Hematopoietic multipotent progenitor cell treated with erythropoietin and hydrocortisone succinate and interleukin-3 and kit ligand, for 6 days (in vitro differentiated cells): Measurements from ENCODE around the gene OTUD3.
"Not testable (repeated sequence)": the region's sequence is repeated elsewhere in the genome, so short reads cannot be mapped to it uniquely, and the experiment has no call there.

Experiments used
- DNase-seq: peaks from one replicate; pipeline ENCODE4 v3.0.0-alpha.2; 2015

The OTUD3 gene, protein sequence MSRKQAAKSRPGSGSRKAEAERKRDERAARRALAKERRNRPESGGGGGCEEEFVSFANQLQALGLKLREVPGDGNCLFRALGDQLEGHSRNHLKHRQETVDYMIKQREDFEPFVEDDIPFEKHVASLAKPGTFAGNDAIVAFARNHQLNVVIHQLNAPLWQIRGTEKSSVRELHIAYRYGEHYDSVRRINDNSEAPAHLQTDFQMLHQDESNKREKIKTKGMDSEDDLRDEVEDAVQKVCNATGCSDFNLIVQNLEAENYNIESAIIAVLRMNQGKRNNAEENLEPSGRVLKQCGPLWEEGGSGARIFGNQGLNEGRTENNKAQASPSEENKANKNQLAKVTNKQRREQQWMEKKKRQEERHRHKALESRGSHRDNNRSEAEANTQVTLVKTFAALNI

DNA sequence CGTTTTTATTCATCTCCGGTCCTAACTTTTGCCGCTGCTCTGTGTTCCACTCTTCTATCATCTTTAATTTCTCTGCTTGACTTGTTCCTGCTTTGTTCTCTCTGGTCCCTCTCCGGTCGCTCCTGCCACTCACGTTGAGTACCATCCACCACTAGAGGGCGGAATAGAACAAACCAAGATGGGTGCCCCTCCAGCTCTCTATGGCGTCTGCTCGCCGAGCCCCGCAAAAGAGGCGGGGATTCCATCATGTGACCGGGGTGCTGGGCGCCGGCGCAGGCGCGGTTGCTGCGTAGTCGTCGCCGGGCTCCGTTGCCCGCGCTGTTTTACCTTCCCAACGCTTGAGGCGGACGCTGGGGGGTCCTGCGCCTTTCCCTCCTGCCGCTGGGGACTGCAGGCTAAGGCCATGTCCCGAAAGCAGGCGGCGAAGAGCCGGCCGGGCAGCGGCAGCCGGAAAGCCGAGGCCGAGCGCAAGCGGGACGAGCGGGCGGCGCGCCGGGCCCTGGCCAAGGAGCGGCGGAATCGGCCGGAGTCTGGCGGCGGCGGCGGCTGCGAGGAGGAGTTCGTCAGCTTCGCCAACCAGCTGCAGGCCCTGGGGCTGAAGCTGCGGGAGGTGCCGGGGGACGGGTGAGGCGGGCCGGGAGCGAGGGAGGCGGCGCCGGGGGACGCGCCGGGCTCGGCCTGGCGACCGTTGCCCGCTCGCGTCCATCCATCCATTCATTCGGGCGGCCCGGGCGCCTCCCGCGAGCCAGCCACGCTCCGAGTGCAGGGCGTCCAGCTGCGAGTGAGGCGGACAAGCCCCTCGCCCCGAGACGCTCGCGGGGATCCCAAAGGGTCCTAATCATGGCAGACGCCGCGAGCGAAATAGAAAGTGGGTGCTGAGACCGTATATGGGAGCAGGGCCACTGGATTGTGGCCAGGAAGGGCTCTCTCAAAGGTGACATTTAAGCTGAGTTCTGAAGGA, at the start of gene OTUD3:
Gene OTUD3, plus strand, starts transcription at position 285 of the 961 bp plus-strand sequence. Its CDS starts 119 bp downstream, at position 404.
- DNase-seq, result peak; percentile 100

DNA sequence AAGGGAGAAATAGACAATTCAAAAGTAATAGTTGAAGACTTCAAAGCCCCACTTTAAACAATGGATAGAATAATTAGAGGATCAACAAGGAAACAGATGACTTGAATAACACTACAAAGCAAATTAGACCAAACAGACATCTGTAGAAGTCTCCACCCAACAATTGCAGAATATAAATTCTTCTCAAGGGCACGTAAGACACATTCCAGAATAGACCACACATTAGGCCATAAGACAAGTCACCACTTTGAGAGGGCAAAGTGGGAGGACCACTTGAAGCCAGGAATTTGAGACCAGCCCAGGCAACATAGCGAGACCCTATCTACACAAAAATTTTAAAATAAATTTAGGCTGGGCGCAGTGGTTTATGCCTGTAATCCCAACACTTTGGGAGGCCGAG, 46.6 kb upstream of the OTUD3 start:
- DNase-seq, result no peak

DNA sequence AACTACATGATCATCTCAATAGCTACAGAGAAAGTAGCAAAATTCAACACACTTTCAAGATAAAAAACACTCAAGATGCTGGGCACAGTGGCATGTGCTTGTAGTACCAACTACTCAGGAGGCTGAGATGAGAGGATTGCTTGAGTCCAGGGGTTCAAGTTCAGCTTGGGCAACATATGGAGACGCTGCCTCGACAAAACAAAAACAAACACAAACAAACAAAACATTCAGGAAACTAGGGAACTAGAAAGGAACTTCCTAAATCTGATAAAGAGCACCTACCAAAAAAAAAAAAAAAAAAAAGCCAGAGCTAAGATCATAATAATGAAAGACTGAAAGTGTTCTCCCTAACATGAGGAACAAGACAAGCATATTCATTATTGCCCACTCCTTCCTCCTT, 44.3 kb upstream of the OTUD3 start:
- DNase-seq, result no peak

DNA sequence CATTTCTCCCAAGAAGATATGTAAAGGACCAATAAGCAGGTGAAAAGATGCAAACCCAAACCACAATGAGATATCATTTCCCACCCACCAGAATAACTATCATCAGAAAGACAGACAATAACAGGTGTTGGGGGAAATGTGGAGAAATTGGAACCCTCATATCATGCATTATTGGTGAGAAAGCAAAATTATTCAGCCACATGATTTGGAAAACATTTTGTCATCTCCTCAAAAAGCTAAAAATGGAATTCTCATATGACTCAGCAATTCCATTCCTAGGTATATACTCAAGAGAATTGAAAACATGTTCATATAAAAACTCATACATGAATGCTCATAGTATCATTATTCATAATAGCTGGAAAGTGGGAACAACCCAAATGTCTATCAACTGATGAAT, 42.0 kb upstream of the OTUD3 start:
- DNase-seq, result no peak

DNA sequence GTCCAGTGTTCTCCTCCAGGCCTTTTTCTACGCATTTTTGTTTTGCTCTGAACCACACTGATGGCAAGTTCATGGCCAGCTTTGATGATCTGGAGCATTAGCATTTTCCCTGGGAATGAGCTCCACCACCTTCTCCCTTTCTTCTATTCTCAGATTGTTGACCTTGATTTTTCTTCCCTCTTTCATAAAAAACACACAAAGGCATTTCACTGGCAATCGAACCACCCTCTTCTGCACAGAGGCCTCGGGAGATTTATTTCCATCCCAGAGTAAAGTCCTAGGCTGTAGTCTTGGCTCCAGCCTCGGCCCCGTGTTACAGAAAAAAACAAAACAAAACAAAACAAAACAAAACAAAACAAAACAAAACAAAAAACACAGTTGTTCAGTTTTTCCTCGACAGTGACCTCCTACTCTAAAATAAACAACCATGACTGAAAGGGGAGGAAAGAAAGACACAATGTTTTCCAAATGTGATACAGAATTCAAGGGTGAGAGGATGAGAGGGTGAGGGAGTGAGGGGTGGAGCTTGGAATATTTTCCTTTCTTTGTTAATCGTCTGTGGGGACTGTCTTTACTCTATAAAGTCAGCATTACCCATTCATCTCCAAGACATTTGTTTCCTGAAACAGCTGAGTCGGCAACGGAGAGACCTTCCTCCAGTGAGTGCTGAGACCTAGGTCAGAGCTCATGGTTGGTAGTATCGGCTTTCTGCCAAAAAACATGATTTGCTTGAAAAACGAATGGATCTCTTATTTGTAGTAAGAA, 37.3 kb upstream of the OTUD3 start:
- DNase-seq, result no peak

DNA sequence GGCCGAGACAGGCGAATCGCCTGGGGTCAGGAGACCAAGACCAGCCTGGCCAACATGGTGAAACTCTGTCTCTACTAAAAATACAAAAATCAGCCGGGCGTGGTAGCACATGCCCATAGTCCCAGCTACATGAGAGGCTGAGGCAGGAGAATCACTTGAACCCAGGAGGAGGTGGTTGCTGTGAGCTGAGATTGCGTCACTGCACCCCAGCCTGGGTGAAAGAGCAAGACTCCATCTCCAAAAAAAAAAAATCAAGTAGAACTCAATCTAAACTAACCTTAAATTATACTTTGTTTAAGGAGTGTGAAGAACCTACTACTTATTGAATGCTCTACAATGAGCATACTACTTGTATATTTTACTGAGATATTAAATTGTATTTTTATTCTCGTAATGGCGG, 36.6 kb upstream of the OTUD3 start:
- no peak for DNase-seq

DNA sequence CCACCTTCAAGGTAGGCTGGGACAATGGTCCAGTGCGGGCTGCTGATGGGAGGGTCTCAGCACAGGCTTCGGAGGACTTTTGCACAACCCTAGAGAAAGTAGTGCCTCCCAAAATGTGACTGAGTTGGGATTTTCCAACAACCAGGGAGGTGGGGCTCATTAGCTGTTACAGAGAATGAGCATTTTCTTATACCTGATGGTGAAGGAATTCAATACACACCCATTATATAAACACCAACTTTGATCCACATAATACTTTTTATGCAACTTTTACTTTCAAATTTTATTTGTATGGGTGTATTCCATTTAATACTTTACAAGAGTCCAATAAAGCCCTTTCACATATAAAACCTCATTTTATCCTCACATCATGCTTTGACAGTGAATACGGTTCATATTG, 35.9 kb upstream of the OTUD3 start:
- DNase-seq, result no peak

DNA sequence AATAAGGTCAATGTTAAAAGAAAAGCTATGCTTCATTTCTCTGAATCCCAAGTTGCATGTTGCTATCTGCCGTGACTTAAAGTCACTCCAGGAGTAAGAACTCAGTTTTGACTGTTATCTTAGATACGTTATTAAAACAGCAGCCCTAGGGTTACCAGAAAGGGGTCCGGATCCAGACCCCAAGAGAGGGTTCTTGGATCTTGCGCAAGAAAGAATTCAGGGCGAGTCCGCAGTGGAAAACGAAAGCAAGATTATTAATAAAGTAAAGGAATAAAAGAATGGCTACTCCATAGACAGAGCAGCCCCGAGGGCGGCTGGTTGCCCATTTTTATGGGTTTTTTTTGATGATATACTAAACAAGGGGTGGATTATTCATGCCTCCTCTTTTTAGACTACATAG, 34.9 kb upstream of the OTUD3 start:
- DNase-seq, result not testable (repeated sequence)

DNA sequence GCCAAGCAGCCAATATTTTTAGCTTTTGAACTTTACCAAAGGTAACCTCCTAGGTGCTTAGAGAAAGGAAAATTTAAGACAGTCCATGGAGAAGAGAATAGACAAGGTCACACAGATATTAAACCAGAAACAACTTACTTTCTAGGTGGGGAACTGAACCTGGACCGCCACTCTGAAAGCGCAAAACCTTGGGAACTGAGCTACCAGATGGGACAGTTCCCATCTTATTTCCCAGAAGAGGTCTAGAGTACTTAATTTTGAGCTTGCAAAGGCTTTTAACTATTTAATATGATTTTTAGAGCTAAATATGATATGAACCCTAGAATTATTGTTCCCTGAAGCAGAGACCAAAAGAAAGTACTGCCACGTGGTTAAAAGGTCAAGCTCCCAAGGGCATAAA, 32.9 kb upstream of the OTUD3 start:
- not testable (repeated sequence) for DNase-seq

DNA sequence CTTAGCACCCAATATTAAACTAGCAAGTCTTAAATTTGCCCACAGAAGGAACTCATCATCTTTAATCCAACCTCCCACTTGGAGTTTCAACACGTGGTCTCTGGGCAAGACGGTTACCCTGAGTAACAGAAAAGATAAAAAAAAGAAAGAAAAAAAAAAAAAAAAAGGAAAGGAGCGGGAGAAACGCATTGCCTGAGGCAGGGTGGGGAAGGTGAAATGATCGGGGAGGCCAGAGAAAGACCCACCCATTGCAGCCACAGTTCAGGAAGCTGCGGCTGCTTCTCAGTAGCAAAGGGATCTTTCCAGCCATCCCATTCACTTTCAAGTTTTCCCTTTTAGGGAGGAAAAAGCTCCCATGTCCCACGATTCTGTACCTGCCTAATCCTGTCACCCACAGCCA, 32.0 kb upstream of the OTUD3 start:
- no peak for DNase-seq

DNA sequence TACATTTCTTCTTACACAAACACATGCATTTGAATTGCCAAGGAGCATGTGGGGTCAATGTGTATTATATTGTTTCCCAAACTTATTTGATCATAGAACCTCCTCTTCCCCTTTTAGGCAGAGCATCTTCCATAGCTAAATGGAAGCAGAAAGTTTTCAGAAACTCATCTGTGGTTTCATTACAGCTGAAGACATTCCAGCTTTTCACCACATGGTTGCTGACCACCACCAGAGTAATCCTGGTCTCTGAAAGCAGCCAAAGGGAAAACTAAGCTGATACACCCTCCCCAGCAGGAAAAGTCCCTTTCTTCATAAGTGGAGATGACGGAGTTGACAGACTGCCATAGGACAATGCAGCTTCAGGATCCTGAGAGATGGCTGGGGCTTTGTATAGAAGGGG, 30.2 kb upstream of the OTUD3 start:
- no peak for DNase-seq

DNA sequence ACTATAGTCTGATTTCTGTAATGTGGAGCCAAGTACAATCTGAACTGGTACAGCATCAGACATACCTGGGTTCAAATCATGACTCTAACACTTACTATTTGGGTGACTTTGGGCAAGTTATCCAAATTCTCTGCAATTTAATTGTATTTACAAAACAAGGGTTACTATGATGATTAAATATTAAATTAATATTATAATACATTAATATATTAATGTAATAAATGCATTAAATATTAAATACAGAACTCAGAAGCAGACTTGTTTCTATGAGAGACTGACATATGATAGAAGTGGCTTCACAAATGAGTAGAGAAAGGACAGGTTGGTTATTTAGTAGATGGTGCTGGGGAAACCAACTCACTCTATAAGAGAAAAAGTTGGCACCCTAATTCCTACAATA, 27.3 kb upstream of the OTUD3 start:
- no peak for DNase-seq

DNA sequence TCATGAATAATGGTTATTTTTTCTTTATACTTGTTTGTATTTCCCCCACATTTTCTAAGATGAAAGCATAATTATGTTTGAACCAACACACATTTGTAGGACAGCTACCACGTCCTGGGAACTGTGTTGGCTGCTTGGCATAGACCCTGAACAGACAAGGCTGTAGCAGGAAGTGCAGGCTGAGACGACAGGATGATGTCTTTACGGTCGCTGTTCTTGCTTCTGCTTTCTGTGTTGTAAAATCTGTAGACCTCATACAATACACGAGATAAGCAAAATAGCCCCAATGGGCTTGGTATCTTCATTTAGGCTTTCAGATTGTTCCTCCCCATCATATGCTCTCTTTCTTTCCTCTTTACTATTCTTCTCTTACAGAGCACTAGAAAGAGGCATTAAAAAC, 23.3 kb upstream of the OTUD3 start:
- peak; percentile 8 for DNase-seq

DNA sequence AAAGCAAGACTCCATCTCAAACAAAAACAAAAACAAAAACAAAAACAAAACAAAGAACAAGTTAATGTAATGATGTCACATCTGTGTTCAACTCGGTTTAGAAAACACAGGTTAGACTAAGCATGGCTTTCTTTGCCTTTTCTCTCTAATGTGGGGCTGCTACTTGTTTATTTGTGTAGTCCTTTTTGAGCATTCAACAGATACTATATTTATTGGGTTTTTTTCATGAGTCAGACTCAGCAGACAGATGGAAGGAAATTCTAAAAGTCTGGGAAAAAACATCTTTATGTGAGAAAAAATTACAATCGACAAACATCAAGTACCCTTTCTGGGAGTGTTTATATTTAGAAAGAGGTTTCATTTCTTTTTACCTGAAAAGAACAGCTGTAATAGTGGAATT, 22.3 kb upstream of the OTUD3 start:
- no peak for DNase-seq

DNA sequence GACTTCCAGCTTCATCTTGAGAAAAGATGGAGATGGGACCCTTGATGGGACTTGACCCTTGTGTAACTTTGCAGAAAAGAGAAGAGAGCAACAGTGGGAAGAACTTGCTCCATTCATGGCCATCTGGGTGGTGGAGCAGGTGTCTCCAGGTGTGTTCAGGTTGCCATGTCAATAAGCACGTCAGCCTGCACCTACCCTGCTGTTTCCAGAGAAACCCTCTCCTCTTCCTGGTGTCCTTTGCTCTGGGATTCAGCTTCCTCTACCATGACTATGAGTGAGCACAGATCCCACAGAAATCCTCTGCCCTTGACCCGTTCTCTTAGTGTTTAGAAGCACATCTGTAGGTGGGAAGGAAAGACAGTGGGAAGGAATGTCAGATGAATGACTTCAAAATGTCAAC, 21.8 kb upstream of the OTUD3 start:
- no peak for DNase-seq

DNA sequence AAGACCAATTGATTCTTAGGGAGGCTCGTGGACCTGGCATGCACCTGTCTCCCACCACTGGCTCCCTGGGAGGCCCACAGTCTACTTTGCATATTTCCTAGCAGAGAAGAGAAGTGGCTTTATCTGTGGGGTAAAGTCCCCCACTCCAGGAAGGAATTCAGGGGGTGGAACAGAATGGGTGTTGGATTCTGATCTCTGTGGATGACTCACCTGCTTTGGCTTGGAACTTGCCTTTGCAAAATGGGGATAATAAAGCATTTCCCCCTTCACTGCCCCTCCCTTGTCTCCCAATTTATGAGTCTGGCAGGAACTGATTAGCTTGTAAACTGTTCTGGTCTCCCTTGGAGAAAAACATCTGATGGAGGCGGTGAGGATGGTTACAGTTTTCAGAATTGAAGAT, 21.2 kb upstream of the OTUD3 start:
- no peak for DNase-seq

DNA sequence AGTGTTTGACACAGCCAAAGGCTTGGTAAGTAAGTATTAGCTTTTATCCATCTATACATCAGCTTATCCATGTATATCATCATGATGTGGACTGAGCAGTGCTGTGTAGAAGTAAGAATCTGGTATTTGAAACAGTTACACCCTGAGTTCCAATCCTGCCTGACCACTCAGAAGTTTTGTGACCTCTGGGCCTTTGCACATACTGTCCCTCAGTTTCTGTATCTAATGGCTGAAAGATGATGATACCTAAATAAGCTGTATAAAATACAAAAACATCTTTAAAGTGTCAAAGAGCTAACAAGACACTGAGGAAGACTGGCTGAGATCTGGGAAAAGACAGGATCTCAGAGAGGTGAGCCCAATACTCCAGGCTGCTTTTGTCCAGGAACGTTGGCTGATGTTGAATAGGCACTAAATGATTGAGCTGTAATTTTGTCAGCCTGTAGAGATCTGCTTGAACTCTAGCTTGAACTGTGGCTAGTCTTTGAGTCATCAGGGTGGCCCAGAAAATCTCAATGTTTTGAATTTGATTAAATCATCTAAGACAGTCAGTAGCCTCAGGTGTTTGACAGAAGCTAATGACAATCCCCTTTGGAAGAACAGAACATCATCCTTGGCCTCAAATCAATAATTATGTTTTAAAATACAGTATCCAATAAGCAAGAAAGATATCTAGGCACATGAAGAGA, 20.2 kb upstream of the OTUD3 start:
- DNase-seq, result no peak

DNA sequence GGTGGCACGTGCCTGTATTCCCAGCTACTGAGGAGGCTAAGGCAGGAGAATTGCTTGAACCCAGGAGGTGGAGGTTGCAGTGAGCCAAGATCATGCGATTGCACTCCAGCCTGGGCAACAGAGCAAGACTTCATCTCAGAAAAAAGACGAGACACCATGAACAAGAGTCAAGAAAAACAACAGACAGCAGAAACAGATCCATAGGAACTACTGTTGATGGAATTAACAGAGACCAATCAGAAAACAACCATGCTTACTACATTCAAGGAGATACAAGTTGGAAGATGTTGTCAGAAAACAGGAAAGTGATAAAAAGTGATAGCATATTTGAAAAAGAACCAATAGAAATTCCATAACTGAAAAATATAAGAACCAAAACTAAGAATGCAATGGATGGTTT, 19.3 kb upstream of the OTUD3 start:
- DNase-seq, result no peak

DNA sequence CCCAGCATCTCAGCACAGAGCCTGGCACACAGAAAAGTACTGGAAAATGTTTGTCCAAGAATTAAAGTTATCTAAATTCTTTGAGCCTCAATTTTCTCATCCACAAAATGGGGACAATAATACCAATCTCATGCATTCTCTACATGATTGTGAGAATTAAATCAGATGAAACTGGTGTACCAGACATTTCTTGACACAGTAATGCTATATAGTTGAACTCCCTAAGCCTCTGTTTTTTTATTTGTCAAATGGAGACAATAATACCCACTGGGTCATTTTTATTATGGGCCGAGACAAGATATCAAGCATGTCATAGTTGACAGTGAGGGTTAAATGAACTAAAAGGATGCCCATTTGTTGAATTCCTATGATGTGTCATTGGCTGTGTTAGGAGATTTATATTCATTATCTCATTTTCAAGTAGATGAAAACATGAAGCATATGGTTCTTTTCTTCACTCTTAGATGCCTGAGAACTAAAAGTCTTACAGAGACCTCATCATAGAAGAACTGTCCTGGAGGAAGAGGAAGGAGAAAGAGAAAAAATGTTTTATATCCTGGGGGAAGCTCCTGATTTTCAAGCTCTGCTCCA, 17.5 kb upstream of the OTUD3 start:
- DNase-seq, result no peak

DNA sequence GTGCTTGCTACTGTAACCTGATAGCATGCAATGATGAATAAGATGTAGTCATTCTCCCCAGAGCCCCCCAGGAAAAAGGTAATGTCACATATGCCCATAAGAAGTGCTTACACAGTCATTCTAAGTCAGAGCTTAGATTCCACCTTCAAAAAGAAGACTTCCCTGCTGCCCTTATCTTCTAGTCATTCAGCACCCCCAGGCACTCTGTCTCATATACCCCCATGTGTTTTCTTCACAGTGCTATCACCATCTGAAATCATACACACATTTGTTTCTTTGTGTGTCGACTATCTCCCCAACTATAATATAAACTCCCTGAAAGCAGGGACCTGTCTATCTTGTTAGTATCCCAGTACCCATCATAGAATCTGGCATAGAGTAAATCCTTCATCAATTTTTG, 16.2 kb upstream of the OTUD3 start:
- no peak for DNase-seq

DNA sequence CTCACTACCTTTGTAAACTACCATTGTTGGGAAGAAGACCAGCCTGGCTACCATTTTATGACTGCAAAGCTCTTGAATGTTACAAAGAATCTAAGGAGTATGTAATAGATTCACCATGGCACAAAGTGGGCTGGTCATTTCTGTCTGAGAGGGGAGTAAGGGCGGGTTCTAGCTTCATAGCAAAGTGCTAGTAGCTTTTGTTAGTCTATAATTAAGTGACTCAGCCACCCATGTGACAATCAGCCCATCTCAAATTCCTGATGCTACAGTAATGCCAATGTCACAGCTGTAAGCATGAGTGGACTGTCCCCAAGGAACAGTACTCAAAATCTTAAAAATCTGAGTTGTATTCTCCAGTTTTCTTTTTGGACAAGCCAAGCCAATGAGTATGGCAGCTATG, 15.4 kb upstream of the OTUD3 start:
- no peak for DNase-seq

DNA sequence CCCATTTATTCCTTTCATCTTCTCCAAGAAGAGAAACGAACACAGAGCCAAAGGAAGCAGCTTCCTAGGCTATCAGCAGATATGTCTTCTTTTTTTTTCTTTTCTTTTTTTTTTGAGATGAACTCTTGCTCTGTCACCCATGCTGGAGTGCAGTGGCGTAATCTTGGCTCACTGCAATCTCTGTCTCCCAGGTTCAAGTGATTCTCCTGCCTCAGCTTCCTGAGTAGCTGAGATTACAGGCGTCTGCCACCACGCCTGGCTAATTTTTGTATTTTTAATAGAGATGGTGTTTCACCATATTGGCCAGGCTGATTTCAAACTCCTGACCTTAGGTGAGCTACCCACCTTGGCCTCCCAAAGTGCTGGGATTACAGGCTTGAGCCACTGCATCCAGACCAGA, 13.6 kb upstream of the OTUD3 start:
- not testable (repeated sequence) for DNase-seq
